IMR-90 (cell line): Measurements from ENCODE around the gene MFGE8.

ENCODE experiments used
- BHLHE40 ChIP-seq: fragments of 150-350 bp; IDR thresholded peaks from 2 replicates; pipeline ENCODE4 v1.6.1; 2016; ENCODE audit warnings: mild to moderate bottlenecking, low read depth, low read length
- CEBPB ChIP-seq: IDR thresholded peaks from 2 replicates; pipeline ENCODE4 v1.6.1; 2012; ENCODE audit warnings: low read depth, low read length, improper control_type of control experiment
- POLR2A ChIP-seq: IDR thresholded peaks from 2 replicates; pipeline ENCODE4 v1.6.1; 2012; ENCODE audit warnings: mild to moderate bottlenecking, low read depth, low read length
- RAD21 ChIP-seq: IDR thresholded peaks from 2 replicates; pipeline ENCODE4 v1.6.1; 2012; ENCODE audit warnings: low read length, improper control_type of control experiment
- RFX5 ChIP-seq: IDR thresholded peaks from 2 replicates; pipeline ENCODE4 v1.8.0; 2012; ENCODE audit warnings: low read depth, mild to moderate bottlenecking, low read length, moderate library complexity
- TF ChIP-seq, protein P1 (sequence below): conservative IDR thresholded peaks from 2 replicates; pipeline ENCODE4 v1.5.1; 2012; ENCODE audit warnings: mild to moderate bottlenecking, low read depth, low read length, improper control_type of control experiment

DNA sequence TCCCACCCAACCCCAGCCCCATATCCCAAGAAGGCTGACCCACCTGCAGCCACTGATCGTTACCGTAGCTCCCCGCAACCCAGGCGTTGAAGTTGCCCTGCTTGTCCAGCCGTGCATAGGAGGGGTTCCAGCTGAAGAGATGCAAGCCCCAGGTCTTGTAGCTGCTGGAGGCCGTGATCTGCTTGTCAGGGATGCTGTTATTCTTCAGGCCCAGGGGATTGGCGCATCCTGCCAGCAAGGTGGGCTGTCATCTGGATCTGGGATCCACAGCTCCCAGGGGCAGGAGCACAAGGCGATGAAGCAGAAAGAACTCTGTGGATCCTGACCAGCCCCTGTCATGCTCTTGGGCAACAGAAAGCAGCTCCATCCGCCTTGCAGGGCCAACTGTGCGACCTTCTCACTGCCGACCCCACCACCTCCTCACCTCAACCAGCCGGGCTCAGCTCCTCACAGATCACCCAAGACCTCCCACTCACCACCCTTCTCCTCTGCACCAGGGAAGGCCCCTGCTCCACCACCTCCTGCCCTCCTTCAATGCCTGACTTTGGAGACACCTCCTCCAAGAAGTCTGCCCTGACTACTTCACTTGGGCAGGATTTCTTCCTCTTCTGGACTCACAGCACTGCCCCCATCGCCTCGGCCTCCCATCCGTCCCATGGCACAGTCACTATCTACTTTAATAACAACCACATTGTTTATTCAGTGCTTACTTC, 11.5 kb downstream of the MFGE8 start:
- TF ChIP-seq, protein P1, sequence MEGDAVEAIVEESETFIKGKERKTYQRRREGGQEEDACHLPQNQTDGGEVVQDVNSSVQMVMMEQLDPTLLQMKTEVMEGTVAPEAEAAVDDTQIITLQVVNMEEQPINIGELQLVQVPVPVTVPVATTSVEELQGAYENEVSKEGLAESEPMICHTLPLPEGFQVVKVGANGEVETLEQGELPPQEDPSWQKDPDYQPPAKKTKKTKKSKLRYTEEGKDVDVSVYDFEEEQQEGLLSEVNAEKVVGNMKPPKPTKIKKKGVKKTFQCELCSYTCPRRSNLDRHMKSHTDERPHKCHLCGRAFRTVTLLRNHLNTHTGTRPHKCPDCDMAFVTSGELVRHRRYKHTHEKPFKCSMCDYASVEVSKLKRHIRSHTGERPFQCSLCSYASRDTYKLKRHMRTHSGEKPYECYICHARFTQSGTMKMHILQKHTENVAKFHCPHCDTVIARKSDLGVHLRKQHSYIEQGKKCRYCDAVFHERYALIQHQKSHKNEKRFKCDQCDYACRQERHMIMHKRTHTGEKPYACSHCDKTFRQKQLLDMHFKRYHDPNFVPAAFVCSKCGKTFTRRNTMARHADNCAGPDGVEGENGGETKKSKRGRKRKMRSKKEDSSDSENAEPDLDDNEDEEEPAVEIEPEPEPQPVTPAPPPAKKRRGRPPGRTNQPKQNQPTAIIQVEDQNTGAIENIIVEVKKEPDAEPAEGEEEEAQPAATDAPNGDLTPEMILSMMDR = no peak
- TF ChIP-seq POLR2A (no peak), CEBPB (no peak), RFX5 (no peak), BHLHE40 (no peak), RAD21 (no peak)
